ENCODE measurements around the gene MGAM2.

MGAM2 gene

DNA sequence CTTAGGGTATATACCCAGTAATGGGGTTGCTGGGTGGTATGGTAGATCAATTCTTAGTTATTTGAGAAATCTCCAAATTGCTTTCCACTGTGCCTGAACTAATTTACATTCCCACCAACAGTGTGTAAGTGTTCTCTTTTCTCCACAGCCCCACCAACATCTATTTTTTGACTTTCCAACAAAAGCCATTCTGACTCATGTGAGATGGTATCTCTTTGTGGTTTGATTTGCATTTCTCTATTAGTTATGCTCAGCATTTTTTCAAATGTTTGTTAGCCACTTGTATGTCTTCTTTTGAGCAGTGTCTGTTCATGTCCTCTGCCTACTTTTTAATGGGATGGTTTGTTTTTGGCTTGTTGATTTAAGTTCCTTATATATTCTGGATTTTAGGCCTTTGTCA lies 66.4 kb downstream of the MGAM2 start:
- no peak for DNase-seq

DNA sequence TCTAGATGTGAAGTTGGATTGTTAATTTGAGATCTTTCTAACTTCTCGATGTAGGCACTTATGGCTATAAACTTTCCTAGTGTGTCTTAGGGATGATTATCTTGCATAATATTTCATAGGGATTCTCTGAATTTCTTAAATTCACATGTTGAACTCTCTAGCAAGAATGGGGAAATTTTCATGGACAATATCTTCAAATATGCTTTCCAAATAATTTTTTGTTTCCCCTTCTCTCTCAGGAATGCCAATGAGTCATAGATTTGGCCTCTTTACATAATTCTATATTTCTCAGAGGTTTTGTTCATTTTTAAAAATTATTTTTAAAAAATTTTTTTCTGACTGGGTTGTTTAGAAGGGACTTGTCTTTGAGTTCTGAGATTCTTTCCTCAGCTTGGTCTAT lies 68.9 kb downstream of the MGAM2 start:
- no peak for DNase-seq

DNA sequence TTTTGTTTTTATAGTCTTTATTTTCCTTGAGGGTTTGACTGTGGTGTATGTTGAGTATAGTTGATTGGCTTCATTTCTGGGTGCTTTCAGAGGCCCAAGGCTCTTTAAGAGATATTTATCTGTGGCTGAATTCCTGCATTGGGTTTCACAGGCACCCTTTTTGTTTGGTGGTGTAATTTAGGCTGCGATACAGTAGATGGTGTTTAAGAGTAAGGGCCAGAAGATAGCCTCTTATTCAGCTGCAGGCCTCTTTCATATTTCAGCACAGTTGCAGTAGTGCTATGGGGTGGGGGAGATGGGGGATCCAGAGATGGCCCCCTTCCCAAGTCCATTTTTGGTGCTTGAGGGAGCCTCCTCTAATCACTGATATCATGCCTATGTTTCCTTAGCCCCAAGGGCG lies 69.7 kb downstream of the MGAM2 start:
- DNase-seq = peak in 1 of 3 experiments; percentile 43

DNA sequence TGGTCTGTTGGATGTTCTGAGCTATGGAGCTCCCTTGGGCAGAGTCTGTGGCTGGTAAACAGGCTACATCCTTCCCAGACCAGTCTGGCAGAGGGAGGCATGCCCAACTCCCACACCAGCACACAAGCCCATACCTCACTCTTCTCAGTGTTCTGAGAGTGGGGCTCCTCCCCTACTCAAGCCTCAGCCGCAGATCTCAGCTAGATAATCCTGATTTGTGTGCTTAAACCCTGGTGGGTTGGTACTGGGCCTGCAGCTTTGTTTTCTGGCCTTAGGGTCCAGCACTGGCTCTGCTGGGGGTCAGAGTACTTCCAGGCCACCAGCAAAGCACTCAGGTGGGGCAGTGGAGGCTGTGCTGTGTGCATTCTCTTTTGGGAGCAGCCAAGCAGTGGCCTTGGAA lies 70.4 kb downstream of the MGAM2 start:
- DNase-seq = no peak

DNA sequence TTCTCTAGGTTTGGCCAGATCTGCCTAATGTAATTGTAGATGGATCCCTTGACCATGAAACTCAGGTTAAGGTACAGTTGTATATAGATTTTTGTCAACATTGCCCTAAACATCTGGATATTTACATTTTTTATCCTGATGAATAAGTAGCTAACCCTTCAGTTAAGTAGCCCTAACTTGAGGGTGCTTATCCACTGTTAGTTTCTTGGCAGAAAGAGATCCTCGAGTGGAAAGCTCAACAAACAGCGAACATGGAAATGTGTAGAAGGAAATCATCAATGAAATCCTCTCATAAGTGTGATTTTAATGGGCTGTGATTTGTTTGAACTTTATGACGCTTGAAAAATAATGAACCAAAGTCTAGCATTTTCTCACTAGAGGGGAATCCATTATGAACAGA lies 73.6 kb downstream of the MGAM2 start:
- DNase-seq = peak in 1 of 3 experiments; percentile 12

DNA sequence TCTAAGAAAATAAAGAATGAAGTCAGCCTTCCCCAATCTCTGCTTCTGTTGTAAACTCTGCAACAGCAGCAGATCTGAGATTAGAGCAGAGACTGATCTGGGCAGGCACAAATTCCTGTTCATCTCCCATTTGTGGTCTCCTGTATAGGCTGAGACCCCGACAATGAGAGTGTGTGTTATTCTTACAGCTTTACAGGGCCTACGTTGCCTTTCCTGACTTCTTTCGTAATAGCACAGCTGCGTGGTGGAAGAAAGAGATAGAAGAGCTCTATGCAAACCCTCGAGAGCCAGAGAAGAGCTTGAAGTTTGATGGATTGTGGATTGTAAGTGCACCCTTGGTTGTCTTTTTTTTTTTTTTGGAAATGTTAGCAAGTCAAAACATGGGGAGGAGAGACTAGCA lies 74.3 kb downstream of the MGAM2 start:
- DNase-seq = peak in 1 of 3 experiments; percentile 40

DNA sequence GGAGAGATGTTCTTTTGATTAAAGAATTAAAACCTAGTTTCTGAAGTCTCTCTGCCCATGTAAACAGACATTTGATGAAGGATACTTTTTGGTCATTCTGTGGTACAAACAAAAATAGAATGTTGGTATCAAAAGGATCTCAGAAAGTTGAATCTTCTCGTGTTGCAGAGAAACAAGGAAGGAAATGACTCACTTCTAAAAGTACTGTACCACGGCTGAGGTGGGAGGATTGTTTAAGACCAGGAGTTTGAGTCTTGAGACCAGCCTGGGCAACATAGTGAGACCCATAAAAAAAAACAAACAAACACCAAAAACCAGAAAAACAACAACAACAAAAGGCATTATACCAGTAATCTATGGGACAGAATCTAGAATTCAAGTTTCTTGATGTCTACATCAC lies 76.6 kb downstream of the MGAM2 start:
- no peak for DNase-seq

DNA sequence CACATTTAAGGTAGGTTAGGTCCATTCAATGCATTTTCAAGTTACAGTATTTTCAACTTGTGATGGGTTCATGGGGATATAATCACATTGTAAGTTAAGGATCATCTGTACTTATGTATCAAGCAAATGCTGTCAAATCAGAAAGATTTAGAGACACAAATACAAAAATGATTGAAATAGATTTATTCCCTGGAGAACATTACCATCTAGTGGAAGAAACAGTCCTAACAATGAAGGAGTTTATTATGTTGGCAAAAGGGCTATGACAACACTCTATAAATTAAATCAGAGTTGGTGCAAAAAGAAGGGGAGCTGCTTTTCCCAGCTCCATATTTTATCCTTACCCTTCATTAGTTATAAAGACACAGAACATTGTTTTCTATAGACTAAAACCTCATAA lies 77.3 kb downstream of the MGAM2 start:
- peak in 2 of 3 experiments; percentile 9 to 64 for DNase-seq

DNA sequence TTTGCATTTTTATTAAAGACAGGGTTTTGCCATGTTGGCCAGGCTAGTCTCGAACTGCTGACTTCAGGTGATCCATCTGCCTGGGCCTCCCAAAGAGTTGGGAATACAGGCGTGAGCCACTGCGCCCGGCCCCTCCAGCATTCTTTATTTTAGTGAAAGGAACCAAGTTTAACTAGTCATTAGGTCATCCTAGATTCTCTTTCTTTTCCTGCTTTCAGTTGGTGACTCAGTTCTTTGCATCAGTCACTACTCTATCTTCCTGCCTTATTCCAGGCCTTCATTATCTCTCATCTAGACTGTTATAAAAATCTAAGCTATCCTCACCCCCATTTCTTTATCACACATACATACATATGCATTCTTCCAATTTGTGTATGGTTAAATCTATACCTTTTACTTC lies 82.7 kb downstream of the MGAM2 start:
- DNase-seq = no peak

DNA sequence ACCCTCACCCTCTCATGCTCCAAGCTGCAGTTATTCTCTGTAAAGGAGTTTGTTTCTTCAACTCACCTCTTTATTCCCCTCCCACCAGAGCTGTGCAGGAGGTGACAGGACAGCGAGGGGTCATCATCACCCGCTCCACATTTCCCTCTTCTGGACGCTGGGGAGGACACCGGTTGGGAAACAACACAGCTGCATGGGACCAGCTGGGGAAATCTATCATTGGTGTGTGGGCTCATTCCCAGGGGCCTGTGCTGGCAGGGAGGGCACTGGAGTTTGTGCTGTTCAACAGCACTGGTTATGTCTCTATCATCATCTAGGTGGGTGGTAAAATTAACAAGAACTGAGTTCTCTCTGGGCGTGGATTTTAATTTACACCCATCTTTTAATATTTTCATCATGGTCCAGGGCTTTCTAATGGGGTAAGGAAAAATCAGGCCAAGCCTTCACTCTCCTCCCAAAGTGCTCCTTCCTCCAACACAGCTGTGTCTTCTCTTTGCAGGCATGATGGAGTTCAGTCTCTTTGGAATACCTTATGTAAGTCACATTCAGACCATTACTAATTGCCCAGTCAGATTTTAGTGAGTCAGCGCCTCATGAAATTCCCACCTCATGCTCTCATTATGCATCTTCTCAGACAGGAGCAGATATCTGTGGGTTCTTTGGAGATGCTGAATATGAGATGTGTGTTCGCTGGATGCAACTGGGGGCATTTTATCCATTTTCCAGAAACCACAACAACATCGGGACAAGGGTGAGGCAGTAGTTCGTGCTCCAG lies 84.7 kb downstream of the MGAM2 start:
- no peak for DNase-seq

DNA sequence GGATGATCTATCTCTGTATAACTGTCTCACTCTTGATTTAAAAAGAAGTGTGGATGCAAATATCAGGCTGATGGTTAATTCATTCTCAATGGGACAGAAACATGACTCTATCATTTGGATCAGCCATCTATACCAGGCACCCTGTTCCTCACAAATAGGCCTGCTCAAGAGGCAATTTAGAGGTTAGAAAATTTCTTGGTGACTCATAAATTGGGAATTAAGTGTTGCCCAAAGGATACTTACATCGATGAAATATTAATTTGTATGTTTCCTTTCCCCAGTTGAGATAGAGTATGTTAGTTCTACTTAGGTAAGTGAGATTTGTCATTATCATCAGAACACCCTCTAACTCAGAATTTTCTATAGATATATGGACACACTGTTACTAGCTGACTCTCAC lies 88.7 kb downstream of the MGAM2 start:
- no peak for DNase-seq

DNA sequence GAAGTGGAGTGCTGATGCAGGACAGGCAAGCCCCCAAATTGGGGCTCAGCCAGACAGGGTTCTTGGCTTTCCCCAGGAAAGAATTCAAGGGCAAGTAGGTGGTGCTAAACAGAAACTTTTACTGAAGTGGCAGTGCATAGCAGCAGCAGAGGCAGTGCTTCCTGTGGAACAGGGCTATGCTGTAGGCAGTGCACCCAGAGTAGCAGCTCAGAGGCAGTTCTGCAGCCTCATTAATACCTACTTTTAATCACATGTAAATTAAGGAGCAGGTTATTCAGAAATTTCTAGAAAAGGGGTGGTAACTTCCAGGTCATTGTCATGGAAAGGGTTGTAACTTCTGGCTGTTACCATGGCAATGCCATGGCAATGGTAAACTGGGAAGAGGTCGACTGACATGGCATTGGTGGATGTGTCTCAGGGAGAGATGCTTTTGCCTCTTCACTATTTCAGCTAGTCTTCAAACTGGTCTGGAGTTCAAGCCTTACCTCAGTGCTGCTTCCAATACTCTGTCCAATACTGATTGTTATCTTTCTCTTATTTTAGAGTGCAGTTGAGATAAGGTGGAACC lies 117.1 kb downstream of the MGAM2 start:
- peak in 1 of 3 experiments; percentile 13 for DNase-seq

DNA sequence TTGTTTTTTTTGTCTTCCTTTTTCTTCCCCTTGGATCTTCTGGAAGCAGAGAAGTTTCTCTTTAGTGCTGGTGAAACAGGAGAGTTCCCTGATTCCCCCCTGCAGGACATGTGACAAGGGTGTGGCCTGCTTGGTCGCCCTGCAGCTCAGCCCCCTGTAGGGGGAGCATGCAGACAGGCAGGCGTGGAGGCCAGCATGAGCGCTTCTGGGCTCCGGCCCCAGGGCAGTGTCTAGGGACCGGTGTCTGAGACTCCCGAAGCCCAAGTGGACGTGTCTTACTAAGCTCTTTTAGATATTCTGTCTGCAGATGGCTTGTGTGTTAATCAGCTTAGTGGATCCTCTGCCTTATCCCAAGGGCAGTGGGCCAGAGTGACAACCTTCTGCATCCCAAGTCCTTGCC lies 120.2 kb downstream of the MGAM2 start:
- no peak for DNase-seq

DNA sequence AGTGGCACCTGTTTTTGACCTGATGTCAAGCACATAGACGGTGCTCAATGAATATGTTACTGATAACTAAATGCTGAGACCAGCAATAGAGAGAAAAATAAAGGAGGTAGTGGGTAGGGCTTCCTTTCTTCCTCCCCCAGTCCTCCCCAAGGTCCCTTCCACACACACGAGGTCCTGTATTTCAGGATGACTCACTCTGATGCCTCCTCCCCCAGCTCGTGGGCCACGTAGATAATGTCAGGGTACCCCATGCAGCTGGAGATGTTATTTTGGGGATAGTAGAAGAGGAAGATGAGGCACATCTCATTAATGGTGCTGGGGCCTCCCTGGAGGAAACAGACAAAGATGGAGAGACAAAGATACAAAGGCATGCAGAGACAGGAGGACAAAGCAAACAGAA lies 129.0 kb downstream of the MGAM2 start:
- no peak for DNase-seq

DNA sequence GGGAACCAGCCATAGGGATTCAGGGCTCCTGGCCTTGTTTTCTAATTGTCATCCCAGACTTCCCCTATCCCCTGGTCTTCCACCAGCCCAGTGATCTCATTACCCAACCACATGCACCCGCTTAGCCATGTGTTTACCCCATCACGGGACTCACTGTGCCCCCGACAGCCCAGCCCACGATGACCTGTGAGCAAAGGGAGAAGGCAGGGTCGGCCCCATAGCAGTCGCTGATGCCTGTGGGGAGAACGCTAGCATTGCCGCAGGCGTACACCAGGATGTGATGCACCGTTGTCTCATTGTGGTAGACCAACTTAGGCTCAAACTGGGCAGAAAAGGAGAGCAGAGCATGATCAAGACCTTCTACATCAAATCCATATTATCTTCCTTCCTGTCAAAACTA lies 132.3 kb downstream of the MGAM2 start:
- no peak for DNase-seq

DNA sequence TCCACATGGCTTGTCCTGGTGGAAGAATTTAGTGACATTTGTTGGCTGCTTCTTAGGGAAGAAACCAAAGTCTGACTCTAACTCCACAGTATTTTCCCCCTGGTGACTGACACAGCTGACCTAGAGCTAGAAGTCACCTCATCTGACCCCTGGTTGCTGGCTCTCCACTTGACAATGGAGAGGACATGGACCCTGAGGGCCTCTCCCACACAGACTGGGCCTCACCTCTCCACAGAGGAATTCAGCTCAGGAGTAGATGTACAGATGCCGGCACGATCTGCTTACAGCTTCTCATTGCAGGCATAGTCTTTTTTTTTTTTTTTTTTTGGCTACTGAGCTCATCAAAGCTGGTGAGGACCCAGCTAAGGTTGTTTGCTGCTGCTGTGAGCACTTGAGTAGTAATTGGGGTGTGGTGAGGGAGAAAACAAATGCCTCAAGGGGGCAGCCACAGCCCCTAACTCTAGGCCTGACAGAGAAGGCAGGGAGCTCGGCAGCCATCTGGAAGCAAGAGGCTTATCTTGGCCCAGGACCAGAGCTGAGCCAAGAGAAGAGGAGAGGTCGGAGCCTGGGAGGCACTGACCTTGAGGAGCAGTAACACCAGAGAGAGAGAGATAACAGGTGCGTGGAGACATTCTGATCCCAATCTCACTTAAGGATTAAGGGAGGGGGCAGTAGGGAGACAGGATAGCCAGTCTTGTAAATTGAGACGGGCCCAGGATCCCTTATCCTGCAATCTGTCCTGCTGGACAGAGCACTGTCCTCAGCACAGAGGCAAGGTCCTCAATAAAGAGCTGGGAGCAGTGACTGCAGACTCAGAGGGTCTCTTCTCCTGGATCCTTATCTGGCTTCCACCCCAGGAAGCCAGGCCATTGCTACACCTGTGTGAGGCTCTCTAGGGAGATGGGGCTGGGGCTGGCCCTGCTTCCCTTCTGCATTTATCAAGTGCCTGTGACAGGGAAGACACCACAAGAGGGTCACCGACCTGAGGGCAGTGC lies 136.9 kb downstream of the MGAM2 start:
- DNase-seq = no peak

DNA sequence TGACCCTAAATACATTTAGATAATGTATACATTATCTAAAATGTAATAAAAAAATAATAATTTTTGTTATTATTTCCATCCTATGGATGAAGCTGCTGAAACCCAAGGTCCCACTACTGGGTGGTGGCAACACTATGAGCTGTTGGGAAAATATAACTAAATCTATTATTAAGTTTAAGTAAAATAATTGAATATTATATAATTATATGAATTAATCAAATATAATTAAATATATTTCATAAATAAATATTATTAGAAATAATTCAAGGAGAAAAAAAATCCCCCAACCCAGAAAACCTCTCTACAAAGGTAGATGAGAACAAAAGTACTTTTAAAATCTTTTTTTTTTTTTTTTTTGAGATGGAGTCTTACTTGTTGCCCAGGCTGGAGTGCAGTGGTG lies 138.4 kb downstream of the MGAM2 start:
- no peak for DNase-seq

DNA sequence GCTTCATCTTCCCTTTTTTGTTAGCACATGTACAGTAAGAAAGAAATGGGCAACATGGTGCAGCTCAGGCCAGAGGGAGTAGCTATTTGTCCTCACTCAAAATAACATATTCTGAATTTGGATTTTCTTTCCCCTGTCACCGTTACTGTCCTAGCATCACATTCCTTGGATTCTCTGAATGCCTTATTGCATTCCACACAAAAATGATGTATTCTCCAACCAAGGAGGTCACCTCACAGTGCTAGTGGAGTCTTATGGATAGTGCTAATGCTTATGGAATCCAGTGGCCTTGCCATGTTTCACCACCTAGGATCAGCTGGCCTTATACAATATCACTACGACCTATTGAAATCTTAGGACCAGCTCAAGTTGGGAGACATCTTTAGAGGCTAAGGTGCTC lies 139.2 kb downstream of the MGAM2 start:
- no peak for DNase-seq

DNA sequence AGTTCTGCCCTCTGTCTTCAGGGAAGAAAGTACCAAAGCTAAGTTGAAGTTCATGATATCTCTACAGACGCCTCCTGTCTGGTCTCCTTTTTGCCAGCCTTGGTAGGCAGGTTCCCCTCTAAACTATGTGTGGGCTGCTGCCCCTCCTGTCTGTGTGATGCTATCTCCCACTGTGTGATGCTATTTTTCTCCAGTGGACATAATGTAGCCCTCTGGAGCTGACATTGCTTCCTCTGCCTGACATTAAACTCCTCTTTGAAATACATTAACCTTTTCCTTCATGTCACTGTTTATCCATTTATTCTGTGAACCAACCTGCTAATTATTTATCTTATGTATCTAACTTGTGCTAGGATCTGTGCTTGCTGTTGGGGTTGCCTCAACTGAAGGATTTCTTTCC lies 146.4 kb downstream of the MGAM2 start, which contains the start of gene PRSS58:
Gene PRSS58, minus strand, starts transcription at position 101 of the 400 bp plus-strand sequence. CDS start 351 bp downstream, outside the sequence.
- DNase-seq = no peak

DNA sequence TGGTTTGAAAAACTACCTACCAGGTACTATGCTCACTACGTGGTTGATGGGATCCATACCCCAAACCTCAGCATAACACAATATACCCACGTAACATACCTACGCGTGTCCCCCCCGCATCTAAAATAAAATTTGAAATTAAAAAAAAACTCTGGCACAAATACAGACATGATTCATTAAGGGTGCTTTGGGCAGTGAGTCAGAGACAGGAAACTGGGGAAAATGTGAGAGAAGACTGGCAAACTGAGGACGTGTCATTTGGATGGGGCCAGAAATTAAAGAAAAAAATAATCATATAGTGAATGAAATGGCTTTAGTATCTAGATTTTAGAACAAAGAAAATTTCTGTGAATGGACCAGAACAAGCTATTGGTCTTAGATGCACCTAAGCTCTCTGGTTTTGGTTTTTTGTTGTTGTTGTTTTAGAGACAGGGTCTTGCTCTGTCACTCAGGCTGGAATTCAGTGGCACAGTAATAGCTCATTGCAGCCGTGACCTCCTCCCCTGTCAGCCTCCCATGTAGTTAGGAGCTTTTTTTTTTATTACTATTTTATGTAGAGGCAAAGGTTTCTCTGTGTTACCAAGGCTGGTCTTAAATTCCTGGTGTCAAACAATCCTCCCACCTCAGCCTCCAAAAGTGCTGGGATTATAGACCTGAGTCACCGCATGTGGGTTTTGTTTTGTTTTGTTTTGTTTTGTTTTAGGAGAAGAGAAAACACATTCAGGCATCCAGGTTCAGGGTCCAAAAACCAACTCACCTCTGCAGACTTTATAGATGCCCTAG lies 152.3 kb downstream of the MGAM2 start:
- DNase-seq = no peak

All from NCI-H1417 (cell line).